SK-N-MC (cell line): ENCODE data around the gene ZKSCAN1.

Source experiments
- EZH2 ChIP-seq: fragments of 200-600 bp; sonication (generic); IDR thresholded peaks from one replicate; pipeline ENCODE4 v1.6.1; 2017; ENCODE audit warnings: antibody characterized with exemption
- POLR2AphosphoS5 ChIP-seq: IDR thresholded peaks from 2 replicates; pipeline ENCODE4 v1.6.1; 2012; ENCODE audit warnings: mild to moderate bottlenecking, low read depth, low read length, borderline replicate concordance

DNA sequence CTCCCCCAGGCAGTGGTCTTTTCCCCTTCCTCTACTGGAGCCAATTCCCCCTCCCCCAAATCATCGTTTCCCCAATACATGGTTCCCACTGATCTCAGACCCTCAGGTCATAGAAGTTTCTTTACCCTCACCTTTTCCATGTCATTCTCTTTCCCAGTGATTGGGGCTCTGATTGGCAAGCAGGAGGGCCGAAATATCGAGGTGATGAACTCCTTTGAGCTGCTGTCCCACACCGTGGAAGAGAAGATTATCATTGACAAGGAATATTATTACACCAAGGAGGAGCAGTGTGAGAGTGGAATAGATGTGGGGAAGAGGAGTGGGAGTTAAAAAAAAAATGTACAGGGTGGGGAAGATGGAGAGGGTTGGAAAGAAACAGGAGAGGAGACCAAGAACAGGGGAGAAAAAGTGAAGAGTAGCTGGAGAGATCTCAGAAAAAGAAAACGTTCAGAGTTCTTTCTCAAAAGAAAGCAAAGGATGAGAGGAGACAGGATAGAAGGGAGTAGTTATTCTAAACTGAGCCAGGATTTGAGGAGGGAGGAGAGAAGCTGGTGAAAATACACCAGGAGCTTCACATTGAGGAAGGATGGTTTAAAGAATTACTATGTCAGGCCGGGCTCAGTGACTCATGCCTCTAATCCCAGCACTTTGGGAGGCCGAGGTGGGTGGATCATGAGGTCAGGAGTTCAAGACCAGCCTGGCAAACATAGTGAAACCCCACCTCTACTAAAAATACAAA is 74.2 kb downstream of the ZKSCAN1 start:
- no peak for TF ChIP-seq EZH2
- no peak for TF ChIP-seq POLR2AphosphoS5
